ENCODE measurements around the gene NAP1L1. TPM values are rescaled to one million over a fixed set of nuclear protein-coding genes. Genes with fewer than 3 reads are reported as not detected.

The NAP1L1 gene, protein sequence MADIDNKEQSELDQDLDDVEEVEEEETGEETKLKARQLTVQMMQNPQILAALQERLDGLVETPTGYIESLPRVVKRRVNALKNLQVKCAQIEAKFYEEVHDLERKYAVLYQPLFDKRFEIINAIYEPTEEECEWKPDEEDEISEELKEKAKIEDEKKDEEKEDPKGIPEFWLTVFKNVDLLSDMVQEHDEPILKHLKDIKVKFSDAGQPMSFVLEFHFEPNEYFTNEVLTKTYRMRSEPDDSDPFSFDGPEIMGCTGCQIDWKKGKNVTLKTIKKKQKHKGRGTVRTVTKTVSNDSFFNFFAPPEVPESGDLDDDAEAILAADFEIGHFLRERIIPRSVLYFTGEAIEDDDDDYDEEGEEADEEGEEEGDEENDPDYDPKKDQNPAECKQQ
- 402 and 938 TPM in 2 replicates for total RNA-seq

DNA sequence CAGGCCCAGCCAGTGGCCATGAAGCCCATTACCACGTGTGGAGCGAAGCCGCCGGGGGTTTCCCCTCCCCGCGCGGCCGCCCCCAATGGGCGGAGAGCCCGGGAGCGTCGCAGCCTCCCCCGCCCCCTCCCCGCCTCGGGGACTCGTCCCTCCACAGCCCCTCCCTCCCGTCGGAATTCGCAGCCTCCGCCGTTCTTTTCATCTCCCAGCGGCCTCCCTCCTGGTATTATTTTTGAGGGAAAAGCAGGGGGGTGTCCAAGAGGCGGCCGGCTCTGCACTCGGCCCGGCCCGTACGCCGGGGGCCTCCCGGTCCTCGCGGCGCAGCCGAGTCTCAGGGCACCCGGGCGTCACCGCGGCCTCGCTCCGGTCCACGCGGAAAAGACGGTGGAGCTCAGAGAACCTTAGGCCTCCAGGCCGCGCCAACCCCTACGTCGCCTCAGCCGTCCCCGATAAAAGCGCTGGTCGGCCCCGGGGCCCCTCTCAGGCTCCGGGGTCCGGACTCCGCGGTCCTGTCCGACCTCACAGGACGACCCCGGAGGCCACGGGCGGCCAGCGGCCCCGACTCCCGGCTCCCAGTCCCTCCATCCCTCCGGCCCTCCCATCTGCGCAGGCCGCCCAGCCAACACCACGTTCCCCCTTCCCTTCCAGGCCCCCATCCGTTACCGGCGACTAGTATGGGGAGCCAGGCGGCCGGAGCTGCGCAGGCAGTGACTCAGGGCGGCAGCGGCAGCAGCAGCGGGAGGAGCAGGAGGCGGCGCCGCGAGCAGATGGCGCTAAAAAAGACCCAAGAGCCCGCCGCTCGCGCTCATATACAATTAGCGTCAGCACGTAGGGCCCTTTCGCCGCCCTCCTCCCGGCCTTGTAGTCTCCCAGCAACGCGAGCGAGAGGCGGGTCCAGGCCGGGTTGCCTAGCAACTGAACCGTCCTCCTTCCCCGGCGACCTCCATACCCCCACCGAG lies at the start of gene NAP1L1:
TSS of gene NAP1L1 (minus strand) at position 782 of the 959 bp plus-strand sequence. CDS start 10,466 bp downstream, outside the sequence.

DNA sequence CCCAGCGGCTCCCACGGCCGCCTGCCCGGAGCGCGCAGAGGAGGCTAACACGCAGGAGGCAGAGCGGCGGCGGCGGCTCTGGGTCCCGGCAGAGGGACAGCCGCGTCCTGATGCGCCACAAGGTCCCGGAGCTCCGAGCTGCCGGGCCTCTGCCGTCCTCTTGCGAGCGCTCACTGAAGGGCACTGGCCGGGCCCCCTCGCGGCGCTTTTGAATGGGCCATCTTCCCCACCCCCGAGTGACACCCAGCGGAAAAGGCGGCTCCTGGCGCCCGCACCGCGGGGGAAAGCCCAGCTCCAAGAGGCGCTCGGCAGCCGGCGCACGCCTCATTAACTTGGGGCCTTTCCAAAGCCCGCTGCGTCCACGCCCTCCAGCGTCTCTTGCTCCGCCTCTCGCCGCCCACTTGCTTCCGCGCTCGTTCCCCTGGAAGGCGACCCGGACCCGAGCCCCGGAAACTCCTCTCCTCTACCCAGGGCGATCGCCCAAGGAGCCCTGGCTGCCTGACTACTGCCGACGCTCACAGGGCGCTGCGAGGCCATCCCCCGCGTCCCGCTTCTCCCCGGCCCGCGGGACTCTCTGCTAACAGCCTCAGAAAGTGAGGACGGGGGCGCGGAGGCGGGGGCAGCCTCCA lies 53.0 kb downstream of the NAP1L1 start, which contains the start of gene PHLDA1:
TSS of gene PHLDA1 (minus strand) at position 363 of the 629 bp plus-strand sequence.

Other genes with a start within 250 kb of the NAP1L1 start
- 123 and 352 TPM in 2 replicates for gene PHLDA1, start 52.9 kb downstream of the NAP1L1 start, total RNA-seq

Data from epithelial cell of alveolus of lung (primary cell).